Sigmoid colon (tissue), 7 donors: ENCODE data around the gene SH2D7. TPM values are rescaled to one million over a fixed set of nuclear protein-coding genes. Genes with fewer than 3 reads are reported as not detected.

ENCODE experiments used
- DNase-seq: peaks from one replicate; pipeline ENCODE4 v3.0.0-alpha.2; 2019
- H3K27ac ChIP-seq, 4 donors: fragments of 200-600 bp; sonication (generic); one replicate each; pipeline ENCODE4 v1.5.1; 2016 to 2019; ENCODE audit warnings: mild to moderate bottlenecking in 1 of 4
- H3K27me3 ChIP-seq, 3 donors: fragments of 200-600 bp; sonication (generic); one replicate each; pipeline ENCODE4 v1.5.1; 2019; ENCODE audit warnings: mild to moderate bottlenecking in 1 of 3
- H3K36me3 ChIP-seq, 4 donors: fragments of 200-600 bp; sonication (generic); one replicate each; pipeline ENCODE4 v1.5.1; 2016 to 2019
- H3K4me1 ChIP-seq, 4 donors: fragments of 200-600 bp; sonication (generic); one replicate each; pipeline ENCODE4 v1.5.1; 2017 to 2019
- H3K4me3 ChIP-seq, 4 donors: fragments of 200-600 bp; sonication (generic); one replicate each; pipeline ENCODE4 v1.5.1; 2017 to 2019; ENCODE audit warnings: mild to moderate bottlenecking in 2 of 4, moderate library complexity in 1 of 4
- H3K9me3 ChIP-seq, 4 donors: fragments of 200-600 bp in 3 of 4; sonication (generic) in 3 of 4; one replicate each; pipeline versions ENCODE4 v1.5.1 to v1.6.1; 2013 to 2019
- CTCF ChIP-seq, 4 experiments: fragments of 450-650 bp in 3 of 4; fragments of 200-600 bp in 1 of 4; IDR thresholded peaks; one replicate each; pipeline ENCODE4 v1.5.1; 2016 to 2019; ENCODE audit warnings: antibody characterized with exemption in 4 of 4, mild to moderate bottlenecking in 3 of 4, moderate library complexity in 2 of 4
- EP300 ChIP-seq, 4 donors: sonication (generic); formaldehyde crosslinking; IDR thresholded peaks; one replicate each; pipeline ENCODE4 v1.6.1; 2017; ENCODE audit warnings: antibody characterized with exemption in 4 of 4
- POLR2A ChIP-seq, 2 donors: fragments of 450-650 bp; IDR thresholded peaks; one replicate each; pipeline ENCODE4 v1.6.1; 2016; ENCODE audit warnings: antibody characterized with exemption in 2 of 2, mild to moderate bottlenecking in 2 of 2, moderate library complexity in 2 of 2
- POLR2AphosphoS5 ChIP-seq, 4 donors: sonication (generic); formaldehyde crosslinking; IDR thresholded peaks; one replicate each; pipeline ENCODE4 v1.6.1; 2017; ENCODE audit warnings: antibody characterized with exemption in 4 of 4
- WGBS, 2 donors: extraction: QIAGEN DNeasy Blood & Tissue Kit; methylation state at CpG; one replicate each; pipeline ENCODE4 v1.1.7; 2013; 5-methylcytosine and 5-hydroxymethylcytosine counted together
- intact Hi-C: fragments of 100-400 bp; cut with DNase I; formaldehyde crosslinking; loops from one replicate; pipeline ENCODE4 v1.15.1; 2023
- polyA plus RNA-seq, 3 donors: library from polyadenylated mRNA; stranded (reverse); fragments of 200-250 nt; gene quantifications; one replicate each; pipeline ENCODE4 v1.2.3, GENCODE V29; 2013
- total RNA-seq, 4 donors: library from RNA; depleted of rRNA; stranded (reverse); fragments of >200 nt; gene quantifications; one replicate each; pipeline ENCODE4 v1.1.0, GENCODE V29; 2016
- donor health status: healthy with polysubstance abuse.
- donor health status: Bipolar disorder and iron deficiency.
- donor health status: healthy.

Gene SH2D7
- total and polyA plus RNA-seq, 7 donors: 0.69 to 3.0 (median 2.5) TPM; not detected in 4

GRCh38 chr15:78083687-78084448 is 8.5 kb upstream of the SH2D7 start:
- Histone ChIP-seq H3K27me3 (no peaks in the 10 kb centered on the region), H3K4me1 (peaks cover 0 to 5% (median 2%) of the 10 kb centered on the region in 4 donors), H3K4me3 (no peak overlapping the region), H3K36me3 (no peaks in the 10 kb centered on the region), H3K27ac (no peak overlapping the region), H3K9me3 (no peaks in the 10 kb centered on the region)
- DNase-seq: peak; percentile 36
- 74 to 86% methylated on average over 6 of the region's 6 CpGs for WGBS, 2 donors
- TF ChIP-seq POLR2AphosphoS5 (IDR thresholded peaks at IDR 0.05): no peak
- no peak for TF ChIP-seq CTCF (IDR thresholded peaks at IDR 0.05)
- TF ChIP-seq EP300 (IDR thresholded peaks at IDR 0.05): no peak
- no peak for TF ChIP-seq POLR2A (IDR thresholded peaks at IDR 0.05)
- intact Hi-C loops: no loop called here

GRCh38 chr15:78084449-78084750 is 8.0 kb upstream of the SH2D7 start:
- Histone ChIP-seq H3K9me3 (no peaks in the 10 kb centered on the region), H3K27ac (no peak overlapping the region), H3K27me3 (no peaks in the 10 kb centered on the region), H3K36me3 (no peaks in the 10 kb centered on the region), H3K4me3 (no peak overlapping the region), H3K4me1 (peaks cover 0 to 5% (median 2%) of the 10 kb centered on the region in 4 donors)
- TF ChIP-seq POLR2AphosphoS5 (IDR thresholded peaks at IDR 0.05) (no peak), POLR2A (IDR thresholded peaks at IDR 0.05) (no peak), CTCF (IDR thresholded peaks at IDR 0.05) (no peak), EP300 (IDR thresholded peaks at IDR 0.05) (no peak)
- intact Hi-C loops: no loop called here
- DNase-seq: peak; percentile 63
- WGBS, 2 donors: 39 to 61% methylated on average over 5 of the region's 5 CpGs

- no peaks in the 10 kb centered on the region for H3K9me3 ChIP-seq
- intact Hi-C loops: no loop called here
- no peaks in the 10 kb centered on the region for H3K27me3 ChIP-seq
- no peak overlapping the region for H3K4me3 ChIP-seq
- 77 to 88% methylated on average over 1 of the region's 1 CpG for WGBS, 2 donors
- H3K4me1 ChIP-seq: peaks cover 0 to 5% (median 2%) of the 10 kb centered on the region in 4 donors
- TF ChIP-seq POLR2AphosphoS5 (IDR thresholded peaks at IDR 0.05) (no peak), EP300 (IDR thresholded peaks at IDR 0.05) (no peak), CTCF (IDR thresholded peaks at IDR 0.05) (no peak), POLR2A (IDR thresholded peaks at IDR 0.05) (no peak)
- DNase-seq: no peak
- H3K27ac ChIP-seq: no peak overlapping the region
- H3K36me3 ChIP-seq: no peaks in the 10 kb centered on the region
These were observed 6.4 kb upstream of the SH2D7 start for GRCh38 chr15:78085928-78086327.

- H3K27me3 ChIP-seq: no peaks in the 10 kb centered on the region
- intact Hi-C loops: no loop called here
- no peak overlapping the region for H3K27ac ChIP-seq
- no peak overlapping the region for H3K4me3 ChIP-seq
- H3K4me1 ChIP-seq: peaks cover 0 to 16% (median 13%) of the 10 kb centered on the region in 4 donors
- H3K9me3 ChIP-seq: no peaks in the 10 kb centered on the region
- WGBS, 2 donors: 55 to 68% methylated on average over 12 of the region's 12 CpGs
- peak; percentile 55 for DNase-seq
- no peaks in the 10 kb centered on the region for H3K36me3 ChIP-seq
- no peak for TF ChIP-seq POLR2AphosphoS5 (IDR thresholded peaks at IDR 0.05)
- no peak for TF ChIP-seq CTCF (IDR thresholded peaks at IDR 0.05)
- TF ChIP-seq POLR2A (IDR thresholded peaks at IDR 0.05): no peak
- TF ChIP-seq EP300 (IDR thresholded peaks at IDR 0.05): no peak
These were observed 4.2 kb upstream of the SH2D7 start for GRCh38 chr15:78087951-78088772.
